EH (cell line): ENCODE results near the gene AMBP.

Experiments
- DNase-seq: peaks from one replicate; pipeline ENCODE4 v3.0.0-alpha.2; 2015; ENCODE audit warnings: low read depth

The AMBP gene

DNA sequence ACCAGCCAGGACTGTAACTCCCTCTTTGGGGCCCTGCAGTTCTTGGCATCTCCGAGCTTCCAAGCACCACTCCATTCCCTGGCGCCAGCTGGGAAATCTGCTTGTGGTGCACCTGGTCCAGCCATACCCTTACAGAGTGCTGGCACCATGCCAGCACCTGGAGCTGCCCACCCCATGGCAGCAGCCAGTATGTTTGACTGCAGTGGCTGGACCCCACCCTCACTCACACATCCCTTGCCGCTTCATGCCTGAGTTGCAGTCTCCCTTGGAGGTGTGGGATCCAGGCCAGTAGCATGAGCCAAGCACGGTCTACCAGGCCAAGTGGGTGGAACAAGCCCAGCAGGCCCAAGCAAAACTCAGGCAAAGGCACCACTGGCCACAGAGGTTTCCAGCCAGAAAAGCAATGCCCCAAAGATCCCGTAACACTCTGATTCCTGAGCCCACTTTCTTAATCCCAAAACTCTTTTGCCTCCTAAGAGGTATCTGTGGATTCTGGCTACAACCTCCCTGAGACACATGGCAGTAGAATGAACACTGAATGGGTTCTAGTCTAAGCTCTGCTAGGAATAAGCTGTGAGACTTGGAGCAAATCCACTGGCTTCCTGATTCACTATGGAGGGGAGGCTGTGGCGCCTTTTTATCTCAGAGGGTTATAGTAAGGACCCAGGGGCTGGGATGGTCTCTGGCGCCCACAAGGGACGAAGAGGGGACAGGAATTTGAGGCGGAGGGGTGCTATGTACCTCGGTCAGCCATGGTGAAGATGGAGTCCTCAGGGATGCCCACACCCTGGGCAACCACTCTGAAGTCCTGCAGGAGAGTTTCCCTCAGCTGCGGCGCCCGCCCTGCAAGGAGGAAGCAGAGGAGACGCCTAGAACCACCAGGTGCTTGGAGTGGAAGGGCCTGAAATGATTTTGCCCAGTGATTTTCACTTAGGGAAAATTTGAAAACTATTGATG is 5.6 kb downstream of the AMBP start:
- DNase-seq = peak; percentile 9

DNA sequence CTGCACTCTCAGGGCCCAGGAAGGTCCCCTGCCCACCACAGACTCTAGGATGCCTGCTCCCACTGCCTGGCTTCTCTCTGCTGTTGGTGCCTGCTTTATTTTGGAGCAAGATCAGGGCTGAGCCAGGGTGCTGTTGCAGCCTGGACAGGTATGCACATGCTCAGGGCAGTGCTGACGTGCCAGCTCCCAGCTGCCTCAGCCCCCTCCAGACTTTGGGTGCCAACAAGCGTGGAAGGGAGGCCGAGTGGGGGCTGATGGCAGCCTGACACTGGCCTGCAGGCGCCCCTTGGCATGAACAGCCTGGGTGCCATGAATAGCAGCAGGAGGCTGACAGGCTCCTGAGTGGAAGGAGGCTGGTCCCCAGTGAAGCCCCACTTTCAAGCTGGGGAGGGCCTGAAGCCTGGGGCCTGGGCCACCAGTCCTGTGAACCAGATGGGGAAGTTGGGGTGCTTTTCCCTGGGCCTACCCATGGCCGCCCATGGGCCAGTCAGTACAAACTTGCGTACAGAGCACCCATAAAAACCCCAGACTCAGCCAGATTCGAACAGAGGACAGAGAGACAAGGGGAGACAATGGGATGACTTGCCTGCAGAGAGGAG is 6.8 kb downstream of the AMBP start:
- DNase-seq = no peak

DNA sequence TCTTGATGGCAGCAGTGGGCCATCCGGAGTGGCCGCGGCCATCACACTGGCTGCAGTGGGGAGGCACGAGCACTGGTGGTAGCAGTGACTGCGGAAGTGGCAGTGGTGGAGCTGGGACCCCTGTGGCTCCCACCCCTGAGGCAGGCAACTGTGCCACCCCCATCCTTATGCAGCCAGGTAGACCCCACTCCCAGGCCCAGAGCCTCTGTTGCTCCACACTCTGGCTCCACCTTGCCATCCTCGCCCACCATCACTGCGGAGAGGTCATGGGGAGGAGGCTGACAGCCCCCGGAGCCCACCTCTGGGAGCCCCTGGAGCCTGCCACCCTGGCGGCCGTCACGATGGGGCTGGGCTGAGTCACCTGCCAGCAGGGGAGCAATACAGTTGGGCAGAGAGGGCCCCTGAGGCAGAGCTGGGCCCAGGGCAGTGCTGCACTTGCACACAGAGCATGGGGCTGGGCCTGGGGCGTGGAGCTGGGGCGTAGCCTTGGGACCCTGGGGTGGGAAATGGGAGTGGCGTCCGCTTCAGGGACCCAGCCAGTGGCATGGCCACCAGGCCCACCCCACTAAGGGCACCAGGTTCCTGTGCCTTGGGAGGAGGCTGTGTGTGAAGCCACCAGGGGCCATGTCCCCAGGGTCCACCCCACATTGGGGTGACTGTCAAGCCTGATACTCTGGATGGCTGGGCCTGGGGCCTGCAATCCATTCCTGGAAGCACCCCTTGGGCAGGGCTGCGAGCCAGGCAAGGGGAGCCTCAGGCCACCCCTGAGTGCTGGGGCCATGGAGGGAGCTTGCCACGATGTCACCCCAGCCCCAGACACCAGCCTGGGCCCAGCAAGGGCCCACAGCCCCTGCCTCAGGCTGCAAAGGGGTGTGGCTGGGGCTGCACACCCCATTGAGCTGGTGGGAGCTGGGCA is 7.7 kb downstream of the AMBP start:
- no peak for DNase-seq

DNA sequence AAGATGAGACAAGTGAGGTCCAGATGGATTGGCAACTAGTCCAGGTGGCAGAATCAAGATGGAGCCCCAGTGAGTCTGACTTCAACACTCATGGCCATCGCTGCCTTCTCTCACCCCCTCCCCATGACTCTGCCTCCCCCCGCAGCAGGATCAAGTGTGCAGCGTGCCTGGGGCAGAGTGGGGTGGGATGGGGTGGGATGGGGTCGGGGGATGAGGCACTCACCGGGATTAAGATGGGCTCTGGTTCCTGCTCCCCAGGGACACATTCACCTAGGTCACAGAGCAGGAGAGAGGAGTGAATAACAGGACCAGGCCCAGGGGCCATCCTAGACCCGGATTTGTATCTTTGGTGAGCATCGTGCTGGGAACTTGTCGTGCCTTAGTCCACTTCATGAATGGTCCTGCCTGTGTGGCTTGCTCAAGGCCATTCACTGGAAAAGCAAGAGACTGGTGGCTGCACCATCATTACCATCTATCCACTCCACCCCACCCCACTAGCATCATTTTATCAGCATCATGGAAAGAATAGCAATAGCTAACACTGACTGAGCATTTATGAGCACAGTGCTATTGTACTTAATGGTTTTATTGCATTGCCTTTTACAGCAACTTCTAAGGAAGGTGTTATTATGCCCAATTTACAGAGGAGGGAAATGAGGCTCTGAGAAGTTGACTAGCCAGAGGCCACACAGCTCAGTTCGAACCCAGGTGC is 8.5 kb downstream of the AMBP start:
- no peak for DNase-seq

DNA sequence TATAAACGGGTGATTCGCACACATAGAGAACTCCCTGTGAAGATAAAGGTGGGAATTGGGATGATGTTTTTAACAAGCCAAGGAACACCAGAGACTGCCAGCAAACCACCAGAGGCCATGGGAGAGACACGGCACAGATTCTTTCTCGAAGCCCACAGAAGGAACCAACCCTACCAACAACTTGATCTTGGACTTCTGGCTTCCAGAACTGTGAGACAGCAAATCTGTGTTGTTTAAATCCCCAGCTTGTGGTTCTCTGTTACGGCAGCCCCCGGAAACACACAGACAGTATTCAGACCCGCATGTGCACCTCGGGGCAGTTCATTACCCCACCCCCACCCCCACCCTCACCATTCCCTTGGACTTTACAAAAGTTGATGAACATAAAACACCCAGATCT is 12.8 kb downstream of the AMBP start:
- no peak for DNase-seq

DNA sequence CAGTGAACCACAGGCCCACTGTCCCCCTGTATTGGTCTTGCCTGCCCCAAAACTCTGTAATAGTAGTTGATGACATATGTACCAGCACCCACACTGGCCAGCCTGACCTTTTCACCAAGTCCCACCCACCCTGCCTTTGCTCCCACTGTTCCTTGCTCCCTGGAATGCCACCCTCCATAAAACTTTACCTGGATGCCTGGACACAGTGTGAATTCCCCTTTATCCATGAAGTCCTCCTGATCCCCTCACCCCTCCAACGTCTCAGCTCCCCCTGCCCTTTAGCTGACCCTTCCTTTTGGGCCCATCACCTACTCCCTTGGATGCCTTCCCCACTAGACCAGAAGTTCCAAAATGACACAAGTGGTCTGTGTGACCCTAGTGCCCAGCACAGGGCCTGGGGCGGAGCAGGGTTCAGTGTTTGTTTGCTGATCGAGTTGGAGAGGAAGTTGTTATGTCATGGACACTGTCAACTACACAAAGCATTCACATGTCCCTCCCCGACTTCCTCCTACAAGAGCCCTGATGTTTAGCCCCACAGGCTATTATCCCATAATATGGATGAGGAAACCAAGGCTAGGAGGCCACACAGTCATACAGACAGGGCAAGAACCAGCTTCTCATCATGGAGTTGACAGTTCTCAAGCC is 16.1 kb downstream of the AMBP start:
- DNase-seq = no peak

DNA sequence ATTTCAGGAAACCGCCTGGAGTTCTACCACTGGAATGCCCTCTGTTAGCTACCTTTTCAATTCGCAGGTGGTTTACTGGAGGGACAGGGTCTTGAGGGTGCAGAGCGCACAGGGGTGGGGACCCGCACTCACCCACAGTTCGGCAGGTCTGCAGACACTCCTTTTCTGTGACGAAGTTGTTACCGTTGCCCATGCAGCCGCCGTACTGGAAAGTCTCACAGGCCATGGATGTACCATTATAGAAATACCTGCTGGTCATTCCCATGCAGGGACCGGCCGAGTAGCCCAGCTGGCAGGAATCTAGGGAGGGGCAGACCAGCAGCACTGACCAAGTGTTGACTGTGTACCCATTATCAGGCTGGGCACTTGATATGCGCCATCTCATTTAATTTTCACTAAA is 16.8 kb downstream of the AMBP start:
- no peak for DNase-seq

DNA sequence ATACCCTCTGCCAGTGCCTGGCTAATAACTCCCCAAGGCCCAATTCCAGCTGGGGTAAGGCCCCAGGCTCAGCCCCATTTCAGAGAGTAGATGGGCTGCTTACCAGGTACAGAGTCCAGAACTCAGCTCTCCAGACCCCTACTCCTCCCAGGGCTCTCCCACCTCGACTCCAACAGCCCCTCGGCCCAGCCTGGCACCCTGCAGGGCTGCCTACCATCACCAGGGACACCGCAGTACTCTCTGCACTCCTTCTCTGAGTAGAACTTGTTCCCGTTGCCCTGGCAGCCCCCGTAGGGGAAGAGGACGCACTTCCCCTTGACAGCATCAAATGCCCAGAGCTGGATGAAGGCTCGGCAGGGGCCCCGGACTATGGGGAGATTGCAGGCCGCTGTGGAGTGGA is 17.4 kb downstream of the AMBP start:
- no peak for DNase-seq

DNA sequence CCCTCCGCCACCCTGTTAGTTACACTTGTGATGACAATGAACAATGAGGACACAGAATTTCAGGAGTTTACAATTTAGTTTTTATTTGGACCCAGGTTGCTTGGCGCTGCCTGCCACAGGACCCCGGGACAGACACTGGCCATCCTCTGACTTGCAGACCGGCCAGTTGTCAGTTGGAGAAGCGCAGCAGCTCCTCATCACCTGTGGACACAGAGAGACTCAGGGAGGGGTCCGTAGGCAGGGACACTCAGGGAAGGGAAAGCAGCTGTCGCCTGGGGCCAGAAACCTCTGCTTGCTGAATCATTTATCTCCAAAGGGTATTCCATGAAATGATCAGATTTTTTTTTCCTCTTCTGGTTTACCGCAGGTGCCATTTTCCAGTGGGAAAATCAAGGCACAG is 18.0 kb downstream of the AMBP start:
- DNase-seq = no peak

DNA sequence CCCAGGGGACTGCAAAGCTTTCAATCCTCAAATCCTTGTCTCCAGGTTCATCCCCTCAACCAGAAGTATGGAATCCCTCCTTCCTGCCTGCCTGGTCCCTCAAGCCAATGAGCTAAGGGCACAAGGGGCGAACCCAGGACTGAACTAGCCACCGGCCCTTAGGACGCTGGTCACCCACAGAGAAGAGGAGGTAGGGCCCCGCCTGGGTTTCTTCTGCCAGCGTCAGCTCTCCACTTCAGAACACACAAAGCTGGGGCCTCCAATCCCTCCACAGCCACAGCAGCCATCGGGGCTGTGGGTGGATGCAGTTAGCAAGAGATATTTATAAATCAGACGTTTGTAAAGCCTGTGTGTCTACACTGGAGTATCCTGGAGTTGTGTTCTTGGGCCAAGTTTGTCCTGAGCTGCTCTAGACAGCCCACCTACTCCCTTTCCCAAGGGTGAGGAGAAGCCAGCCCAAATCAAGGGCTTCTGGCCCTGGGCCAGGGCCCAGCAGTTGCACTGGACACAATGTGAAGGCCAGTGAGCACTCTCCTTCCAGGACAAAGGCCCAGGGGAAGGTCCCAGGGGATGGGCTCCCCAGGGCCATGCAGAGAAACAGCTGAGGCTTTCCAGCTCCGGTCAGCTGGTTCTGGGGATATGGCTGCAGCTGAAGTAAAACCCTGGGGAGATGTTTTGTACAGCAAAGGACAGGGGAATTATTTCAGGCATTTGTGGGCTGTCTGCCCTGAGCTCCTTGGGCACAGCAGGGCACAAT is 18.9 kb downstream of the AMBP start:
- no peak for DNase-seq

DNA sequence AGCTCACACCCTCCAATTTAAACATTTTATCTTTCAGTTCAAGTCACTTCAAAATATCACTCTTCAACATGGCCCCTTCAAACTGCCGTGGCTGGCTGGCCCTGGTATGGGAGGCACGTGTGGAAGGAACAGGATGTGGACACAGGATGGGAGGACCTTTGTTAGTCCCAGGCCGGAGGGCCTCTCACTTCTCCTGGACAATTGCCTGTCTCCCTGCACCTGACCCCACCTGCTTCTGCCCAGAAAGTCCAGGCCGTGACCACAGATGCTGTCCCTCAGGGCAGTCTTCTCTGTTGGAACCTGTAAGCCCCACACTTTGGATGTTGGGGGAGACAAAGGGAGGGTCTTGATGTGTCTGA is 19.4 kb downstream of the AMBP start:
- DNase-seq = no peak

DNA sequence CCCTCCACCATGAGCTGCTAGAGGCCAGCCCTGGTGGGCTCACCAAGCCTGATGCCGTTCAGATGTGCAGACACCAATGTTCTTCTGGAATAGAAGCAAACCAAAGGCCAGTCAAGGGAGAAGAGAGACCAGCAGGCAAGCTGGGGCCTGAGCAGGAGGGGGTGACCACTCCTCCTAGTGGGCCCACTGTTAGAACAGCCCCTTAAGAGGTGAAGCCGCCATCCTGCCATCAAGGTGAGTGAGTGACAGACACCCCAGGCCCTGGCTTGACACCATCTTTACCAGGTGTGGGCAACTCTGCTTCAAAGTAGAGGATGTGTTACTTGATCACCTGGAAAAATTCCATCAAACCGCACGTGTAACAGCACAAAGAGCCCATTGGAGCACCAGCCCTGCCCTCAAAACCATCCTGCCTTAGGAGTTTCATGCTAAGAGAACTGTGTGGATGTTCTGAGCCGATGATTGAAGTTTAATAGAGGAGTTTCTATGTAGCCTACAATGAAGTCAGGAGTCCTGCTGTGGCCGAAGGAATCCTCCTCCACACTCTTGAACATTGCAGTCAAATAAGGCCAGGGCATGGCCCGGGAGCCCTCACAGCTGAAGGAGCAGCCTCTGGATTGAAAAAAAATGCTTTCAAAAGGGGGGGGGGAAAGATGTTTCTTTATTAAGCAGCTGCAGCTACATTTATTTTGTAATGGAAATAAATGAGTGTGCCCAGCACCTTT is 20.8 kb downstream of the AMBP start:
- DNase-seq = no peak

DNA sequence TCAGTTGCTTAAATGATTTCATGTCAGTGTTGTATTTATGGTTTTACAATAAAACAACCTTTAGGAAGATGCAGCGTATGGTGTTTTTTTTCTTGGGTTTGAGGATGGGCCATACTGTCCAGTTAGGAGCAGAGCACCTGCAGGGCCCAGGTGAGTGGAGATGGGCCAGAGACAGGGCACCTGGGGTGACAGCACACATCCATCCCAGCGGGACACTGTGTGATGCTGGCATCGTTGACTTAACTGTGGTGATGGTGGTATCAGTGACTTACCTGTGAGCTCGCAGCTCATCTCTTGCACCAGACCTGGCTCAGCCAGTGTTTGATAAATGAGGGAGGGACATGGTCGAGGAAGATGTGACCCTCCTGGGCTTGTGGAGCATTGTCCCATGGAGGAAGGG is 21.6 kb downstream of the AMBP start:
- DNase-seq = no peak

DNA sequence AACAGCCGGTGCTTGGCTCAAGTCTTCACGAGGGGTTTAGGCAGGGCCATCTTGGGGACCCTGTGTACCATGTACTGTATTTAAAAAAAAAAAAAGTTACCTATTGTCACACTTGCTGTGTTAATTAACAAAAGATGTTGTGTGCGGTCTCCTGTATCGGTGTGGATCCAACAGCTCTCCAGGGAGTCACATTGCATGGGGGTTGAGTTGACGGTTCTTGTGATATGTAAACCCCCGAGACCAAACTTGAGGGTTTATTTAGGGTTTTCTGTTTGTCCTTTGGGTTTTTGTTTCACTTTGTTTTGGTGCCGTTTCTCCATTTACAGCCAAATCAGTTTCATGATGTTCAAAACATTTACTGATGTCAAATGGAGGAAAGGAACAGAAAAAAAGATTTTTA is 22.2 kb downstream of the AMBP start:
- DNase-seq = no peak

DNA sequence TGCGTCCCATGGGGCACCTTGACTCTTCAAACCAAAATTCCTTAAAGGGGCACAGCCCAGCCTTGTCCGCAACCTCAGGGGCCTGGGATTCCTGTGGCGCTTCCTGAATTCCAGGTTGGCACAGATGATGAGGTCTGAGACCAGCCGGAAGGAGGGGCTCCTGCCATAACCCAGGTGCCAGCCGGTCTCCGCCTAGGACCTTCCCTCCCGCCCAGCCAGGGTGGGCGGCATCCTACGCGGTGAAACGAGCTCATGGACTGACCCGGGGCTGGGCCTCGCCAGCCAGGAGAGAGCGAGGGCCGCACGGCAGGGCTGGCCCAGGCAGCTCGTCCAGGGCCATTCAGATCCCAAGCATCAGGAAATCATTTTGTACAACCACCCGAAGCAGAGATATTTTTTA is 23.0 kb downstream of the AMBP start:
- no peak for DNase-seq

DNA sequence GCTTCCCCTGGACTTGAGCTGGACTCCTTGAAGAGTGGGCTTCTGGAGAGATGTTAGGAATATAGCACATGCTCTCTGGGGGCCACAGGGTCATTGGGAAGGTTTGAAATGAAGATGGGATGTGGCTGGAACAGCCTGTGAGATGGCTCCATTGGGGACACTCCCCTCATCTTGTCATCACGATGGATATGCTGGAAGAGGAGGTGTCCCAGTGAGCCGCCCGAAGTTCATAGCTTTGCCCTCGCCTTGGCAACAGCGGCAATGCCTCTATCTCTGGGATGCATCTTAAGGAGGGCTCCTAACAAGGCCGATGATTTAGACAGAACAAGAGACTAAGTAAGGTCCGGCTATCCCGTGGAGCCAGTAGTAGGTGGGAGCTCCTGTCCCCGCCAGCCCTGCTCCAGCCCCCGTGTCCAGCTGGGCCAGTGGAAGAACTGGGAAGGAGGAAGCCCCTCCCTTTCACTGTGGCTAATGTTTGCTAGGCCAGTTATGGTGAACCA is 23.9 kb downstream of the AMBP start:
- DNase-seq = no peak

DNA sequence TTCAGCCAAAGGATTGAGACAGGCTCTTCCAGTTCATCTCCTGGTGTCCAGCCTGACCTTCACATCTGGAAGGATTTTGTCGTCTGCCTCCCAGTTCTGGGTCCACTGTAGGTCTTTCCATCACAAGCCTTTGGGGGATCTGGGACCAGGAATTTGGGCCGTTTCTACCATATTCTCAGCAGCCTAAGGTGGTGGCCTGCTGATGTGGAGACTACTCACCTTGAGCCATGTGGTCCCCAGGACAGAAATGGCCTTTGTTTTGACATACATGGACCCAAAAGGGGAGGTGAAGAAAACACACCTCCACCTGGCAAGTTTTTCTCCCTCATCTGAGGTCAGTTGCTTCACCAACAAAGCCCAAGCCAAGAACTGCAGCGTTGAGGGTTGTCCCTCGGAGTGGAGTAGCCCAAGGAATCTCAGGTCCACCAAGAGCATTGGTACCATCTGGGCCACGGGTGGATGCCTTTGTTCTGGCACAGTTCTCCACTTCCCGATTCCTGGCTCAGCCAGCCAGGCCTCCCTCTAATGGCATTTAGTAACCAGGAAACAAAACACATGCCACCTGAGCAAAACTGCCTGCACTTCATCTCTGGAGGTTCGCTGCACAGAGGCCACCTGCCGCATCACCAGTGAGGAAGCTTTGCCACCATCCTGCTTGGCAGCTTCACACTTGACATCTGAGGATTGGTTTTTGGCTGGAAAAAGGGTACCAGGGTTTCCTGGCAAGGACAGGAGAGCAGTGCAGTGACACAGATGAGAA is 24.7 kb downstream of the AMBP start:
- no peak for DNase-seq

DNA sequence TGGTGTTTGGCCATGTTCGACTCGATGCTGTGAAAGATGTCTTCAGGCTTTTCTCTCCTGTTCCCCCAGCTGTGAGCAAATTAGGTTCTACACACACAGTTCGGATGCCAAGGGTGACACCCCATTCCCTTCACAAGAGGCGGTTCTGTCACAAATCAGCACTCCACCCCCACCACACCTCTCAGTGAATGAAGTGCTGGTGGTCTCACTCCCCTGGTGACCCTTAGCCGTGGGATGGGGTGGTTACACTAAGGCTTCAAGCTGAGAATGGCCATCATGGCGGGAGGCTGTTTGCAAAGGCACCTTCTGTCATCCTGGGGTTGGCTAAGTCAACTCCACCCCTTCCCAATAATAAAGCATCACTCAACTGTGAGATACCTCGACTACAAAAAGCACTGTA is 26.4 kb downstream of the AMBP start:
- DNase-seq = no peak

DNA sequence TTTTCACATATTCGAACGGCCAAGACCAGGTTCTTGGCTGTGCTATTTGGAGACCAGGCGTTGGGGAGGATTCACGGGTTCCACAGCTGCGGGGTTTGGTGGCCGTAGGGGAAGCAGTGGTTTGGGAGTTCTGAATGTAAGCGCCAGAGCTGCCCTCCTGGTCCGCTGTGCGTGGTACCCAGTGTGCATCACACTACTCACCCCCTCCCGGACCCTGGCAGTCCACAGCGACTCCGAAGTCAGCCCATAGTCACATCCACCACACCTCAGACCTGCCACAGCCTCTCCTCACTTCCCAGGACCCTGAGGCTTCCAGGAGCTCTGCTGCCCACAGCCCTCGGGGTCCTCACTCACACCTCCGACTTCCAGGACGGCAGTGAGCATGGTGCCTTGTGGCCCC is 26.8 kb downstream of the AMBP start:
- no peak for DNase-seq
